ENCODE results near the gene GOLGA6C.
A peak's percentile ranks its signal among the peaks of the same experiment; 100 is the strongest.
"Not testable (repeated sequence)": the region's sequence is repeated elsewhere in the genome, so short reads cannot be mapped to it uniquely, and the experiment has no call there.

GOLGA6C gene

DNA sequence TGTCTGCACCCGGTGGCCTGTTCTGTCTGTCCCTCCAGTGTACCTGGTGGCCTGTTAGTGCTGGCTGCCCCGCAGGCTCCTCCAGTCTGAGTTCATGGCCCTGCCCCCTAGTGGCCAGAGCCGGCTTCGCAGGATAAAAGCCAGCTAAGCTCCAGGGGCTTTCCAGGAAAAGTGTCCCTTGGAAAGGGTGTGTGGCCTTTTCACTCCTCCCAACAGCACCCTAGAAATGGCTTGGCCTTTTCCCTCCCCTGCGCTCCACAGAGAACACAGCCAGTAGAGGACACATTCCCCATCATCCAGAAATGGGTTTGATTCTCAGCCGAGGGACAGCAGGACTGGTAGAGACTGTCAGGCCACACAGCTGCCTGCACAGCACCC, 41.2 kb downstream of the GOLGA6C start:
- TF ChIP-seq, protein P1, sequence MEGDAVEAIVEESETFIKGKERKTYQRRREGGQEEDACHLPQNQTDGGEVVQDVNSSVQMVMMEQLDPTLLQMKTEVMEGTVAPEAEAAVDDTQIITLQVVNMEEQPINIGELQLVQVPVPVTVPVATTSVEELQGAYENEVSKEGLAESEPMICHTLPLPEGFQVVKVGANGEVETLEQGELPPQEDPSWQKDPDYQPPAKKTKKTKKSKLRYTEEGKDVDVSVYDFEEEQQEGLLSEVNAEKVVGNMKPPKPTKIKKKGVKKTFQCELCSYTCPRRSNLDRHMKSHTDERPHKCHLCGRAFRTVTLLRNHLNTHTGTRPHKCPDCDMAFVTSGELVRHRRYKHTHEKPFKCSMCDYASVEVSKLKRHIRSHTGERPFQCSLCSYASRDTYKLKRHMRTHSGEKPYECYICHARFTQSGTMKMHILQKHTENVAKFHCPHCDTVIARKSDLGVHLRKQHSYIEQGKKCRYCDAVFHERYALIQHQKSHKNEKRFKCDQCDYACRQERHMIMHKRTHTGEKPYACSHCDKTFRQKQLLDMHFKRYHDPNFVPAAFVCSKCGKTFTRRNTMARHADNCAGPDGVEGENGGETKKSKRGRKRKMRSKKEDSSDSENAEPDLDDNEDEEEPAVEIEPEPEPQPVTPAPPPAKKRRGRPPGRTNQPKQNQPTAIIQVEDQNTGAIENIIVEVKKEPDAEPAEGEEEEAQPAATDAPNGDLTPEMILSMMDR (conservative IDR thresholded peaks at IDR 0.05; ENCODE audit: low read depth, low read length), result peak; percentile 43
- H3K4me3 ChIP-seq (ENCODE audit: low read depth, low read length); DNase-seq (ENCODE audit: low read depth): not testable (repeated sequence)

DNA sequence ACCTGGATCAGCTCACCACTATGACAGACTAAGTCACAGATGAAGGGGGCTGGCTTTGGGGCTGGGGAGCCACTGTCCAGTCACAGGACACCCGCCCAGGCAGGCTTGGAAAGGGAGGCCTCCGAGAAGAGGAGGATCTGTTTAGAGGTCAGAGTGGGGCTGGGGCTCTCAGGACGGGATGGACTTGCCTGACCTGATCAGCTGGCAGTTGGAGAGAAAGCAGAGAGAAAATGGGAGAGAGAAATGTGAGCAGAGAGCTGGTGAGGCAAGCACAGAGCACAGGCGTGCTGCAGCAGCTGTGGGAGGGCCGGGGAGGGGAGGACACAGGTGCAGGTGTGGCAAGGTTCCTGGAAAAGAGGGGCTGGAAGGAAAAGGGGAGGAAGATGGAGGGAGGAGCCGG, 41.9 kb downstream of the GOLGA6C start:
- not testable (repeated sequence) for DNase-seq (ENCODE audit: low read depth); H3K4me3 ChIP-seq (ENCODE audit: low read depth, low read length)

DNA sequence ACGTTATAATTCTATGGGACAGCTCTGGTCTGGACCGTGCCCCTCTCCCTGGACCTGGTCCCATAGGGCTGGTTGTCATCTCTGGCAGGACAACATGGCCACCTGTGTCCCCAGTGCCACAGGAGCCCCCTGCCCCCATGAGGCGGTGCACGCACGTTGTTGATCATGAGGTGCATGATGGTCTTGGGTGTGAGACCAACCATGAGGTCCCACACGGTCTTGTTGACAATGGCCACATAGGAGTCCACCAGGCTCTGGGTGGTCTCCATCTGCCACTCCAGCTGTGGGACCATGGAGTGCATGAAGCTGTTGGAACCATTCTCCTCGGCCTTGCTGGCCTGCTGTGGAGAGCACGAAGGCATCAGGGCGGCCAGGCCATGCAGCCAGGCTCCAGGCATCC, 44.2 kb downstream of the GOLGA6C start:
- TF ChIP-seq, protein P1 (conservative IDR thresholded peaks at IDR 0.05; ENCODE audit: low read depth, low read length), result no peak
- DNase-seq (ENCODE audit: low read depth), result no peak
- H3K4me3 ChIP-seq (ENCODE audit: low read depth, low read length), result no peak overlapping the region

DNA sequence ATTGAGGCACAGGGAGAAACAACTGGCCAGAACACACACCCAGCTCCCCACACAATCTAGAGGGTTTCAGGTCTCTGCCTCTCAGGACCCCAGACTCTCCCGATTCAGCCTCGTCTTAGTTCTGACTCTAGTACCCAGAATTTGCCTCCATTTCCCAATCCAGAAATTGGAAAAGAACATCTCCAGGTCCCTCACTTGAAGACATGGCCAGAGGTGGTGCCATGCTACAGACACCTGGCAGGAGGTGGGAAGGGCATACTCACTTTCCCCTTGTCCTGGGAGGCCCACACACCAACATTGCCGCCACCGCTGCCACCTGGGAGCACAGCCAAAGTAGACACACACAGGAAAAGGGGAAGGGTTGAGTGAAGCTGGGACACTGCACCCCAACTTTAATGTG, 44.6 kb downstream of the GOLGA6C start:
- DNase-seq (ENCODE audit: low read depth); H3K4me3 ChIP-seq (ENCODE audit: low read depth, low read length): not testable (repeated sequence)

DNA sequence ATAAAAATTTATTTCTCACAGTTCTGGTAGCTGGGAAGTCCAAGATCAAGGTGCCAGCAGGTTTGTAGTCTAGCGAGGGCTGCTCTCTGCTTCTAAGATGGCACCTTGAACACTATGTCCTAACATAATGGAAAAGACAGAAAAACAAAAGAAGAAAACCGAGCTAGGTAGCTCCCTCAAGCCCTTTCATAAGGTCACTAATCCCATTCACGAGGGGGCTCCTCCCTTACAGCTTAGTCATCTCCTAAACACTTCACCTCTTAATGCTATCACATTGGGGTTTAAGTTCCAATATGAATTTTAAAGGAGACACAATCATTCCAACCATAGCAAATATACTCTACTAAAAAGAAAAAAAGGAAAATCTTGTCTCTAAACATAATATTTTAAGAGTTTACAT, 48.1 kb downstream of the GOLGA6C start:
- TF ChIP-seq, protein P1 (conservative IDR thresholded peaks at IDR 0.05; ENCODE audit: low read depth, low read length), result no peak
- no peak for DNase-seq (ENCODE audit: low read depth)
- H3K4me3 ChIP-seq (ENCODE audit: low read depth, low read length), result no peak overlapping the region

DNA sequence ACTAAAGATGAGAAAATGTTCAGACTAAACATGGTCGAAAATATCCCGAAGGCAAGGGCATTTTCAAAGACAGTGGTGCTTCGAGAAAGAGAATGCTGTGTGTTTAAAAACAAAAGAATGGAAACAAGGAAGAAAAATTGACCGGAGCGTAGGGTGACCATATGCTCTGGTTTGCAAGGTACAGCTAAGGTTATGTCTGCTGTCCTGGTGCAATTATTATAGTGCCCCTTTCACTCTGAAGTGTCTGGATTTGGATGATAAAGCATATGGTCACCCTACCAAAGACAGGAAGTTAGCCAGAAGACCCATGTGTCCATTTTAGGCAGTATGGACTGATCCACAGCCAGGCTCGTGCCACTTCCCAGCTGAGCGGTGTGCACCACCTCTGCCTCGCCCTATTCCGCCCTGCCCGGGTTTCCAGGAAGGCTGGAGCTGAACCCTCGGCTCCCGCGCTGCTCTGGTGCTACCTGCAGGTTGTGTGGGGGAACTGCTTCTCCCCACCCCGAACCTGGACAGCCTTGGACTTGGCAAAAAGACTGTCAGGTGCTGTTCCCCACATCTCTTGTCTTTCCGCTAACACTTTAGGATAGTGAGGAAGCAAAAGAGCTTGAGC, 49.8 kb downstream of the GOLGA6C start:
- TF ChIP-seq, protein P1 (conservative IDR thresholded peaks at IDR 0.05; ENCODE audit: low read depth, low read length), result peak; percentile 65
- DNase-seq (ENCODE audit: low read depth), result peak; percentile 47
- H3K4me3 ChIP-seq (ENCODE audit: low read depth, low read length), result no peak overlapping the region

DNA sequence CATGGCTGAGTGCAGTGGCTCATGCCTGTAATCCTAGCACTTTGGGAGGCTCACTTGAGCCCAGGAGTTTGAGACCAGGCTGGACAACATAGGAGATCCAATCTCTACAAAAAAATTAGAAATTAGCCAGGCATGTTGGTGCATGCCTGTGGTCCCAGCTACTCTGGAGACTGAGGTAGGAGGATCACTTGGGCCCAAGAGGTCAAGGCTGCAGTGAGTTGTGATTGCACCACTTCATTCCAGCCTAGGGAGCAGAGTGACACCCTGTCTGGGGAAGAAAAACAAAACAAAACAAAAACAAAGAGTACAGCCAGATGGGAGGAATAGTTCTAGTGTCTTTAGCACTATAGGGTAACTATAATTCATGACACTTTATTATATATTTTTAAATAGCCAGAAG, 51.6 kb downstream of the GOLGA6C start:
- TF ChIP-seq, protein P1 (conservative IDR thresholded peaks at IDR 0.05; ENCODE audit: low read depth, low read length), result no peak
- no peak overlapping the region for H3K4me3 ChIP-seq (ENCODE audit: low read depth, low read length)
- DNase-seq (ENCODE audit: low read depth), result peak; percentile 74

DNA sequence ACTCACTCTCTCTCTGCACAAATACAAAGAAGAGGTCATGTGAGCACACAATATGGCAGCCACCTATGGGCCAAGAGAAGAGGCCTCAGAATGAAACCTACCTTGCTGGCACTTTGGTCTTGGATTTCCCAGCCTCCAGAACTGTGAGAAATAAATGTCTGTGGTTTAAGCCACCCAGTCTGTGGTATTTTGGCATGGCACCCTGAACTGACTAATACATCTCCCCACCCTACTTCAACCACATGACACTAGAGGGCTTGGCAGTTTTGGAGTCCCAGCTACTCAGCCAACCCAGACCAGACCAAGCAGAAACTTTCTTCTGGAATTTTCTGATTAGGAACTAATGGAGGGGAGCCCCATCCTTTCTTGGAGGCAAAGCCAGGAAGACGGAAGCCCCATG, 54.4 kb downstream of the GOLGA6C start:
- not testable (repeated sequence) for H3K4me3 ChIP-seq (ENCODE audit: low read depth, low read length); DNase-seq (ENCODE audit: low read depth)

Measured in choroid plexus epithelial cell (primary cell).